ENCODE results near the gene PRLHR.

PRLHR gene

GRCh38 chr10:118586911-118587310, 8.5 kb downstream of the PRLHR start:
- DNase-seq, result no peak

GRCh38 chr10:118585794-118586193, 9.7 kb downstream of the PRLHR start:
- no peak for DNase-seq

GRCh38 chr10:118585234-118585633, 10.2 kb downstream of the PRLHR start:
- DNase-seq, result no peak

GRCh38 chr10:118584181-118584954, 11.1 kb downstream of the PRLHR start:
- DNase-seq, result no peak

GRCh38 chr10:118583611-118584010, 11.8 kb downstream of the PRLHR start:
- no peak for DNase-seq

GRCh38 chr10:118582511-118582910, 12.9 kb downstream of the PRLHR start:
- DNase-seq, result no peak

- DNase-seq, result no peak
Observed at GRCh38 chr10:118581340-118581739, 14.1 kb downstream of the PRLHR start.

- DNase-seq, result no peak
Observed at GRCh38 chr10:118580702-118581101, 14.7 kb downstream of the PRLHR start.

GRCh38 chr10:118573512-118573911, 21.9 kb downstream of the PRLHR start:
- no peak for DNase-seq

GRCh38 chr10:118572256-118573041, 23.0 kb downstream of the PRLHR start:
- DNase-seq, result no peak

GRCh38 chr10:118571123-118571522, 24.3 kb downstream of the PRLHR start:
- DNase-seq, result no peak

GRCh38 chr10:118570591-118570990, 24.9 kb downstream of the PRLHR start:
- DNase-seq, result no peak

GRCh38 chr10:118569882-118570252, 25.6 kb downstream of the PRLHR start:
- no peak for DNase-seq

GRCh38 chr10:118569241-118569881, 26.1 kb downstream of the PRLHR start:
- DNase-seq, result no peak

GRCh38 chr10:118568327-118568848, 27.1 kb downstream of the PRLHR start:
- no peak for DNase-seq

- DNase-seq, result no peak
Observed at GRCh38 chr10:118567701-118568248, 27.7 kb downstream of the PRLHR start.

GRCh38 chr10:118566911-118567310, 28.5 kb downstream of the PRLHR start:
- DNase-seq, result no peak

- no peak for DNase-seq
Observed at GRCh38 chr10:118565301-118566075, 30.0 kb downstream of the PRLHR start.

- no peak for DNase-seq
Observed at GRCh38 chr10:118564652-118565051, 30.8 kb downstream of the PRLHR start.

GRCh38 chr10:118564114-118564513, 31.3 kb downstream of the PRLHR start:
- DNase-seq, result no peak

GRCh38 chr10:118563373-118563890, 32.0 kb downstream of the PRLHR start:
- no peak for DNase-seq

- no peak for DNase-seq
Observed at GRCh38 chr10:118562851-118563250, 32.6 kb downstream of the PRLHR start.
